ENCODE data around the gene ANKH.
"Not testable (repeated sequence)": the region's sequence is repeated elsewhere in the genome, so short reads cannot be mapped to it uniquely, and the experiment has no call there.

Gene ANKH

GRCh38 chr5:14871214-14872069 is at the start of gene ANKH:
Gene ANKH, minus strand, starts transcription at chr5:14871778. Its CDS starts 331 bp downstream, at chr5:14871447.
- peak; percentile 88 for DNase-seq

GRCh38 chr5:14920121-14920520 is 48.5 kb upstream of the ANKH start:
- no peak for DNase-seq

GRCh38 chr5:14919106-14919505 is 47.5 kb upstream of the ANKH start:
- not testable (repeated sequence) for DNase-seq

GRCh38 chr5:14917719-14918118 is 46.1 kb upstream of the ANKH start:
- DNase-seq = no peak

GRCh38 chr5:14915291-14915952 is 43.8 kb upstream of the ANKH start:
- DNase-seq = no peak

- DNase-seq = no peak
These were observed 43.2 kb upstream of the ANKH start for GRCh38 chr5:14914623-14915260.

- DNase-seq = no peak
These were observed 42.6 kb upstream of the ANKH start for GRCh38 chr5:14914193-14914592.

- DNase-seq = no peak
These were observed 41.5 kb upstream of the ANKH start for GRCh38 chr5:14913096-14913495.

GRCh38 chr5:14912206-14912605 is 40.6 kb upstream of the ANKH start:
- no peak for DNase-seq

- DNase-seq = no peak
These were observed 37.8 kb upstream of the ANKH start for GRCh38 chr5:14909369-14909768.

- no peak for DNase-seq
These were observed 36.6 kb upstream of the ANKH start for GRCh38 chr5:14908172-14908571.

- no peak for DNase-seq
These were observed 35.0 kb upstream of the ANKH start for GRCh38 chr5:14906628-14907027.

GRCh38 chr5:14902826-14903560 is 31.4 kb upstream of the ANKH start:
- no peak for DNase-seq

- no peak for DNase-seq
These were observed 30.0 kb upstream of the ANKH start for GRCh38 chr5:14901462-14902051.

- no peak for DNase-seq
These were observed 29.3 kb upstream of the ANKH start for GRCh38 chr5:14900693-14901461.

- DNase-seq = no peak
These were observed 24.6 kb upstream of the ANKH start for GRCh38 chr5:14896131-14896530.

GRCh38 chr5:14895301-14895700 is 23.7 kb upstream of the ANKH start:
- no peak for DNase-seq

GRCh38 chr5:14894748-14895147 is 23.2 kb upstream of the ANKH start:
- no peak for DNase-seq

GRCh38 chr5:14893381-14893780 is 21.8 kb upstream of the ANKH start:
- no peak for DNase-seq

- no peak for DNase-seq
These were observed 19.3 kb upstream of the ANKH start for GRCh38 chr5:14890846-14891245.

GRCh38 chr5:14884062-14884612 is 12.6 kb upstream of the ANKH start:
- DNase-seq = no peak

Measured in CD4-positive, alpha-beta T cell treated with Interleukin-6 for 4 hours (primary cell).